ENCODE measurements around the gene GDF11.

GRCh38 chr12:55795950-55796349, 53.0 kb downstream of the GDF11 start:
- TF ChIP-seq CTCF (IDR thresholded peaks at IDR 0.05) (no peak), POLR2A (IDR thresholded peaks at IDR 0.05) (no peak)
